ENCODE data around the gene RAB7A. TPM values are rescaled to one million over a fixed set of nuclear protein-coding genes. Genes with fewer than 3 reads are reported as not detected.

The RAB7A gene
- total RNA-seq, 4 donors from 2014 or later, result 89.2 to 128 (median 114) TPM

- Histone ChIP-seq H3K4me3 (no peak overlapping the region), H3K9me3 (no peaks in the 10 kb centered on the region), H3K4me1 (peaks cover 2 to 95% (median 42%) of the 10 kb centered on the region in 4 donors), H3K27me3 (no peaks in the 10 kb centered on the region), H3K36me3 (no peaks in the 10 kb centered on the region), H3K27ac (no peak overlapping the region)
- WGBS, 2 donors, result 78 to 84% methylated on average over 4 of the region's 4 CpGs
- DNase-seq (ENCODE audit: low spot score in 2 of 2), result no peak
- TF ChIP-seq POLR2A (IDR thresholded peaks at IDR 0.05) (no peak), EP300 (IDR thresholded peaks at IDR 0.05) (no peak)
- TF ChIP-seq, protein P1, sequence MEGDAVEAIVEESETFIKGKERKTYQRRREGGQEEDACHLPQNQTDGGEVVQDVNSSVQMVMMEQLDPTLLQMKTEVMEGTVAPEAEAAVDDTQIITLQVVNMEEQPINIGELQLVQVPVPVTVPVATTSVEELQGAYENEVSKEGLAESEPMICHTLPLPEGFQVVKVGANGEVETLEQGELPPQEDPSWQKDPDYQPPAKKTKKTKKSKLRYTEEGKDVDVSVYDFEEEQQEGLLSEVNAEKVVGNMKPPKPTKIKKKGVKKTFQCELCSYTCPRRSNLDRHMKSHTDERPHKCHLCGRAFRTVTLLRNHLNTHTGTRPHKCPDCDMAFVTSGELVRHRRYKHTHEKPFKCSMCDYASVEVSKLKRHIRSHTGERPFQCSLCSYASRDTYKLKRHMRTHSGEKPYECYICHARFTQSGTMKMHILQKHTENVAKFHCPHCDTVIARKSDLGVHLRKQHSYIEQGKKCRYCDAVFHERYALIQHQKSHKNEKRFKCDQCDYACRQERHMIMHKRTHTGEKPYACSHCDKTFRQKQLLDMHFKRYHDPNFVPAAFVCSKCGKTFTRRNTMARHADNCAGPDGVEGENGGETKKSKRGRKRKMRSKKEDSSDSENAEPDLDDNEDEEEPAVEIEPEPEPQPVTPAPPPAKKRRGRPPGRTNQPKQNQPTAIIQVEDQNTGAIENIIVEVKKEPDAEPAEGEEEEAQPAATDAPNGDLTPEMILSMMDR (IDR thresholded peaks at IDR 0.05), result no peak
Observed at GRCh38 chr3:128783774-128784173, 57.8 kb downstream of the RAB7A start.

DNA sequence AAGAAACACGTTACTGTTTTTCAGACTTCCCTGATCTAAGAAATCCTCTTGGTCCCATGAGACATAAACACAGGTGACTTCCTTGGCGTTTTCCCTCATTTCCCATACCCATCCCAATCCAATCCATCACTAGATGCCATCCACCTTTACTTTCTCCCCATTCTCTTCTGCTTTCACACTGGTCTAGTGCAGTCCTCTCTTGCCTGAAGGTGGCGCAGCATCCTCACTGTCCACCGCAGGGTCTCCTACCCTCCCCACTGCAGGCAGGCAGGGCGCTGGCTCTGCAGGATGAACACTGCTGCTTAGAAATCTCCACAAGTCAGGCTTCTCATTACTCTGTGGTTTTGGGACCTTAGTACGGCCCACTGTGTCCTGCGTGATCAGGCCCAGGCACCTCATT, 58.2 kb downstream of the RAB7A start:
- Histone ChIP-seq H3K27me3 (no peaks in the 10 kb centered on the region), H3K9me3 (no peaks in the 10 kb centered on the region), H3K4me3 (no peak overlapping the region), H3K4me1 (peaks cover 2 to 95% (median 44%) of the 10 kb centered on the region in 4 donors), H3K27ac (no peak overlapping the region), H3K36me3 (no peaks in the 10 kb centered on the region)
- WGBS, 2 donors, result 58 to 62% methylated on average over 7 of the region's 7 CpGs
- TF ChIP-seq, protein P1 (IDR thresholded peaks at IDR 0.05), result peak in 3 of 5 experiments; percentile 14 to 24 (median 20)
- no peak for TF ChIP-seq EP300 (IDR thresholded peaks at IDR 0.05)
- no peak for DNase-seq (ENCODE audit: low spot score in 2 of 2)

GRCh38 chr3:128784843-128785242, 58.9 kb downstream of the RAB7A start:
- TF ChIP-seq POLR2A (IDR thresholded peaks at IDR 0.05) (no peak), EP300 (IDR thresholded peaks at IDR 0.05) (no peak)
- TF ChIP-seq, protein P1 (IDR thresholded peaks at IDR 0.05), result no peak

GRCh38 chr3:128786434-128787020, 60.5 kb downstream of the RAB7A start:
- TF ChIP-seq EP300 (IDR thresholded peaks at IDR 0.05), result no peak
- no peak for TF ChIP-seq POLR2A (IDR thresholded peaks at IDR 0.05)
- TF ChIP-seq, protein P1 (IDR thresholded peaks at IDR 0.05), result no peak
- H3K27me3 ChIP-seq, result no peaks in the 10 kb centered on the region
- DNase-seq (ENCODE audit: low spot score in 2 of 2), result no peak
- H3K4me3 ChIP-seq, result no peak overlapping the region
- H3K27ac ChIP-seq, result no peak overlapping the region
- peaks cover 0 to 89% (median 33%) of the 10 kb centered on the region in 4 donors for H3K4me1 ChIP-seq
- 31 to 37% methylated on average over 3 of the region's 3 CpGs for WGBS, 2 donors
- H3K9me3 ChIP-seq, result no peaks in the 10 kb centered on the region
- H3K36me3 ChIP-seq, result no peaks in the 10 kb centered on the region

More at GRCh38 chr3:128784843-128785242, 58.9 kb downstream of the RAB7A start:
- no peaks in the 10 kb centered on the region for H3K36me3 ChIP-seq
- H3K27ac ChIP-seq, result no peak overlapping the region
- H3K9me3 ChIP-seq, result no peaks in the 10 kb centered on the region
- H3K4me1 ChIP-seq, result peaks cover 2 to 95% (median 43%) of the 10 kb centered on the region in 4 donors
- H3K4me3 ChIP-seq, result no peak overlapping the region
- no peak for DNase-seq (ENCODE audit: low spot score in 2 of 2)
- WGBS, 2 donors, result 69 to 78% methylated on average over 3 of the region's 3 CpGs
- H3K27me3 ChIP-seq, result no peaks in the 10 kb centered on the region

DNA sequence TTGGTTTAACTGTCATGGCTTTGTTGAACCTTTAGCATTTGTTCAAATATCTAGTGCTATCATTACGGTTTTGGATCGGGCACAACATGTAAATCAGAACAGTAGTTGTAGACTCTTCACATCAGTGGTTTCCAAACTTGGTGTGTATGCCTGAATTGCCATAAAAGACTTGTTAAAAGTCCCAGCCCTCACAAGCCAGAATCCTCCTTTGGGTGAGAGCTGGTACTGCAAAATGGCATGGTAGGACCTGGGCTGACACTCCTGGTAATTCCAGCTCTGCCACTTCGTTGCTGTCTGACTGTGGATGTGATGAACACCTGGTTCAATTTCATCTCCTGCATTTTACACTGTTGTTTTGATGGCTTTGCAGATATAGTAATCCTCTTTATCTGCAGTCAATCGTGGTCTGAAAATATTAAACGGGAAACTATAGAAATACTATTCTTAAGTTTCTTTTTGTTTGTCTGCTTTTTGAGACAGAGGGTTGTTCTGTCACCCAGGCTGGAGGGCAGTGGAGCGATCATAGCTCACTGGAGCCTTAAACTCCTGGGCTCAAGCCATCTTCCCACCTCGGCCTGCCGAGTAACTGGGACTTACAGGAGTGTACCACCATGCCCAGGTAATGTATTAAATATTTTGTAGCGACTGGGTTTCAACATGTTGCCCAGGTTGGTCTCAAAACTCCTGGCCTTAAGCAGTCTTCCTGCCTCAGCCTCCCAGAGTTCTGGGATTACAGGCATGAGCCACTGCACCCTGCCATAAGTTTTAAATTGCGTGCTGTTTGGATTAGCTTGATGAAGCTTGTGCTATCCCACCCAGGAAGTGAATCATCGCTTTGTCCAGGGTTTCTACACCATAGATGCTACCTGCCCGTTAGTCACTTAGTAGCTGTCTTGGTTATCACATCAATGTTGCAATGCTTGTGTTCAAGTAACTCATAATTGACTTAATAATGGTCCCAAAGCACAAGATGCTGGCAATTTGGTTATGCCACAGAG, 61.6 kb downstream of the RAB7A start:
- H3K4me1 ChIP-seq, result peaks cover 0 to 87% (median 33%) of the 10 kb centered on the region in 4 donors
- DNase-seq (ENCODE audit: low spot score in 2 of 2), result no peak
- no peaks in the 10 kb centered on the region for H3K9me3 ChIP-seq
- 86 to 87% methylated on average over 12 of the region's 12 CpGs for WGBS, 2 donors
- no peak overlapping the region for H3K4me3 ChIP-seq
- TF ChIP-seq POLR2A (IDR thresholded peaks at IDR 0.05) (no peak), EP300 (IDR thresholded peaks at IDR 0.05) (no peak)
- TF ChIP-seq, protein P1 (IDR thresholded peaks at IDR 0.05), result peak in 1 of 5 experiments; percentile 28
- peak overlapping the region in 1 of 4 donors; percentile 10 for H3K27ac ChIP-seq
- no peaks in the 10 kb centered on the region for H3K36me3 ChIP-seq
- no peaks in the 10 kb centered on the region for H3K27me3 ChIP-seq
